HepG2 (cell line): ENCODE measurements around the gene E2F1. TPM values are rescaled to one million over a fixed set of nuclear protein-coding genes. Genes with fewer than 3 reads are reported as not detected.
A peak's percentile ranks its signal among the peaks of the same experiment; 100 is the strongest.

Experiments used
- CAMTA2 ChIP-seq: sonication (generic); formaldehyde crosslinking; IDR thresholded peaks from 2 replicates; pipeline ENCODE4 v1.4.0; 2020; ENCODE audit warnings: mild to moderate bottlenecking, missing genetic modification reagents, borderline replicate concordance
- HNRNPUL1 ChIP-seq: fragments of 200-400 bp; formaldehyde crosslinking; IDR thresholded peaks from 2 replicates; pipeline ENCODE4 v1.6.1; 2017; ENCODE audit warnings: low read depth, mild to moderate bottlenecking, low read length, moderate library complexity
- HOXD1 ChIP-seq: sonication (generic); formaldehyde crosslinking; IDR thresholded peaks from 2 replicates; pipeline ENCODE4 v1.5.0; 2020; ENCODE audit warnings: missing genetic modification reagents
- NFKB2 ChIP-seq: sonication (generic); formaldehyde crosslinking; IDR thresholded peaks from 2 replicates; pipeline ENCODE4 v1.4.0; 2020; ENCODE audit warnings: missing genetic modification reagents, borderline replicate concordance
- PTBP1 ChIP-seq: fragments of 200-400 bp; formaldehyde crosslinking; IDR thresholded peaks from 2 replicates; pipeline ENCODE4 v1.6.1; 2018; ENCODE audit warnings: low read length, low read depth; ENCODE audit not compliant: poor library complexity, severe bottlenecking
- RFXAP ChIP-seq: sonication (generic); formaldehyde crosslinking; IDR thresholded peaks from 2 replicates; pipeline ENCODE4 v1.4.0; 2020; ENCODE audit warnings: missing genetic modification reagents, borderline replicate concordance
- SP140L ChIP-seq: sonication (generic); formaldehyde crosslinking; IDR thresholded peaks from 2 replicates; pipeline ENCODE4 v1.4.0; 2020; ENCODE audit warnings: missing genetic modification reagents, borderline replicate concordance
- TEAD3 ChIP-seq: optimal IDR thresholded peaks from 2 replicates; pipeline ENCODE3; 2016; ENCODE audit warnings: borderline replicate concordance
- XRCC5 ChIP-seq: fragments of 200-400 bp; formaldehyde crosslinking; optimal IDR thresholded peaks from 2 replicates; pipeline ENCODE3; 2017; ENCODE audit warnings: mild to moderate bottlenecking, low read length
- ZBTB20 ChIP-seq: sonication (generic); formaldehyde crosslinking; IDR thresholded peaks from 2 replicates; pipeline ENCODE4 v1.8.1; 2023; ENCODE audit warnings: missing genetic modification reagents, low read depth, mild to moderate bottlenecking, borderline replicate concordance
- ZFP41 ChIP-seq: sonication (generic); formaldehyde crosslinking; IDR thresholded peaks from 2 replicates; pipeline ENCODE4 v1.4.0; 2020; ENCODE audit warnings: mild to moderate bottlenecking, missing genetic modification reagents, borderline replicate concordance
- ZNF224 ChIP-seq: sonication (generic); formaldehyde crosslinking; IDR thresholded peaks from 2 replicates; pipeline ENCODE4 v1.5.0; 2020; ENCODE audit warnings: mild to moderate bottlenecking, missing genetic modification reagents
- ZNF234 ChIP-seq: sonication (generic); formaldehyde crosslinking; conservative IDR thresholded peaks from 2 replicates; pipeline ENCODE4 v1.5.1; 2020; ENCODE audit warnings: mild to moderate bottlenecking, missing genetic modification reagents
- ZNF562 ChIP-seq: sonication (generic); formaldehyde crosslinking; IDR thresholded peaks from 2 replicates; pipeline ENCODE4 v1.8.0; 2022; ENCODE audit warnings: missing genetic modification reagents, borderline replicate concordance
- ZNF564 ChIP-seq: sonication (generic); formaldehyde crosslinking; IDR thresholded peaks from 2 replicates; pipeline ENCODE4 v1.8.1; 2023; ENCODE audit warnings: mild to moderate bottlenecking, missing genetic modification reagents
- ZNF629 ChIP-seq: sonication (generic); formaldehyde crosslinking; conservative IDR thresholded peaks from 2 replicates; pipeline ENCODE4 v1.5.0; 2020; ENCODE audit warnings: missing genetic modification reagents
- polyA plus RNA-seq, 8 experiments: library from polyadenylated mRNA; depleted of rRNA in 3 of 8; stranded (reverse) in 7 of 8; unstranded in 1 of 8; fragments of >200 nt; fragmentation: Illumina TruSeq in 4 of 8; extraction: Trizol in 4 of 8; gene quantifications; 2 replicates each; pipeline versions ENCODE4 v1.2.1 to v1.2.3, GENCODE V29; 2011 to 2016; ENCODE audit warnings: low read depth in 4 of 8, missing spikeins in 1 of 8, mixed read lengths in 1 of 8; ENCODE audit not compliant: insufficient read depth in 1 of 8
- total RNA-seq, 5 experiments: library from RNA; depleted of rRNA; stranded (reverse); fragments of >200 nt; fragmentation: Illumina TruSeq; extraction: Trizol; gene quantifications; 2 replicates each; pipeline ENCODE4 v1.2.3, GENCODE V29; 2016; ENCODE audit warnings: low read depth in 1 of 5
- TF ChIP-seq, protein P1 (sequence below): sonication (generic); formaldehyde crosslinking; IDR thresholded peaks from 2 replicates; pipeline ENCODE4 v1.4.0; 2020; ENCODE audit warnings: low read depth, missing genetic modification reagents
- TF ChIP-seq, protein P2 (sequence below): sonication (generic); formaldehyde crosslinking; conservative IDR thresholded peaks from 2 replicates; pipeline ENCODE4 v1.4.0; 2020; ENCODE audit warnings: mild to moderate bottlenecking, missing genetic modification reagents, moderate library complexity
- TF ChIP-seq, protein P3 (sequence below): sonication (generic); formaldehyde crosslinking; IDR thresholded peaks from 2 replicates; pipeline ENCODE4 v1.8.0; 2022; ENCODE audit warnings: missing genetic modification reagents, low read depth, mild to moderate bottlenecking, borderline replicate concordance
- TF ChIP-seq, protein P4 (sequence below): sonication (generic); formaldehyde crosslinking; IDR thresholded peaks from 2 replicates; pipeline ENCODE4 v1.4.0; 2020; ENCODE audit warnings: mild to moderate bottlenecking, low read depth, missing genetic modification reagents

The E2F1 gene
- total and polyA plus RNA-seq, 2 of the 13 experiments (the other 11 are each of a cell fraction or from before 2014, with no cell fraction given) = 25.5 to 39.4 TPM

DNA sequence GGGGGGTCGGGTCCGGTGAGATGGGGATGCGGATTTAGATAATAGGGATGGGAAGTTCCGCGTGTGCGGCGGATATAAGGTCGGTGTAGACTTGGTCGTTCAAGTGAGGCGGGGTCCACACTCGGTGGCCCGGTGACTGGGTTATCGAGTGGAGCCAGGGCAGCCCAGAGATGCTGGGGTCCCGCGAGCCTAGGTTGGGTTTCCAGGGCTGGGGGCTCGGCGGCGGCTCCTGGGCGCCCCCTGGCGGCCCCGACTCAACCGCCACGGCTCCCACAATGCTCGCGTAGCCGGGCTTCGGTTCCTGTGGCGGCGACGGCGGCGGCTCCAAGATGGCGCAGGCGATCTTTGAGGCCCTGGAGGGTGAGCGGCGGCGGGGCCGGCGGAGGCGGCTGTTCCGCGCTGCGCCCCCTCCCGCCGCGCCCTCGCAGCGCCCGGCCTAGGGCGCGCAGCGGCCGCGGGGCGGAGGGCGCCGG lies 45.5 kb upstream of the E2F1 start, which contains the start of gene ZNF341 (continued):
- TF ChIP-seq, protein P1, sequence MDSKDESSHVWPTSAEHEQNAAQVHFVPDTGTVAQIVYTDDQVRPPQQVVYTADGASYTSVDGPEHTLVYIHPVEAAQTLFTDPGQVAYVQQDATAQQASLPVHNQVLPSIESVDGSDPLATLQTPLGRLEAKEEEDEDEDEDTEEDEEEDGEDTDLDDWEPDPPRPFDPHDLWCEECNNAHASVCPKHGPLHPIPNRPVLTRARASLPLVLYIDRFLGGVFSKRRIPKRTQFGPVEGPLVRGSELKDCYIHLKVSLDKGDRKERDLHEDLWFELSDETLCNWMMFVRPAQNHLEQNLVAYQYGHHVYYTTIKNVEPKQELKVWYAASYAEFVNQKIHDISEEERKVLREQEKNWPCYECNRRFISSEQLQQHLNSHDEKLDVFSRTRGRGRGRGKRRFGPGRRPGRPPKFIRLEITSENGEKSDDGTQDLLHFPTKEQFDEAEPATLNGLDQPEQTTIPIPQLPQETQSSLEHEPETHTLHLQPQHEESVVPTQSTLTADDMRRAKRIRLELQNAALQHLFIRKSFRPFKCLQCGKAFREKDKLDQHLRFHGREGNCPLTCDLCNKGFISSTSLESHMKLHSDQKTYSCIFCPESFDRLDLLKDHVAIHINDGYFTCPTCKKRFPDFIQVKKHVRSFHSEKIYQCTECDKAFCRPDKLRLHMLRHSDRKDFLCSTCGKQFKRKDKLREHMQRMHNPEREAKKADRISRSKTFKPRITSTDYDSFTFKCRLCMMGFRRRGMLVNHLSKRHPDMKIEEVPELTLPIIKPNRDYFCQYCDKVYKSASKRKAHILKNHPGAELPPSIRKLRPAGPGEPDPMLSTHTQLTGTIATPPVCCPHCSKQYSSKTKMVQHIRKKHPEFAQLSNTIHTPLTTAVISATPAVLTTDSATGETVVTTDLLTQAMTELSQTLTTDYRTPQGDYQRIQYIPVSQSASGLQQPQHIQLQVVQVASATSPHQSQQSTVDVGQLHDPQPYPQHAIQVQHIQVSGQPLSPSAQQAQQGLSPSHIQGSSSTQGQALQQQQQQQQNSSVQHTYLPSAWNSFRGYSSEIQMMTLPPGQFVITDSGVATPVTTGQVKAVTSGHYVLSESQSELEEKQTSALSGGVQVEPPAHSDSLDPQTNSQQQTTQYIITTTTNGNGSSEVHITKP (CRISPR knock-in tag) = 0 out of 2 replicates have a peak, but pooled peaks have one; percentile 31
- 0 out of 2 replicates have a peak, but pooled peaks have one; percentile 74 for TF ChIP-seq HNRNPUL1
- TF ChIP-seq, protein P2, sequence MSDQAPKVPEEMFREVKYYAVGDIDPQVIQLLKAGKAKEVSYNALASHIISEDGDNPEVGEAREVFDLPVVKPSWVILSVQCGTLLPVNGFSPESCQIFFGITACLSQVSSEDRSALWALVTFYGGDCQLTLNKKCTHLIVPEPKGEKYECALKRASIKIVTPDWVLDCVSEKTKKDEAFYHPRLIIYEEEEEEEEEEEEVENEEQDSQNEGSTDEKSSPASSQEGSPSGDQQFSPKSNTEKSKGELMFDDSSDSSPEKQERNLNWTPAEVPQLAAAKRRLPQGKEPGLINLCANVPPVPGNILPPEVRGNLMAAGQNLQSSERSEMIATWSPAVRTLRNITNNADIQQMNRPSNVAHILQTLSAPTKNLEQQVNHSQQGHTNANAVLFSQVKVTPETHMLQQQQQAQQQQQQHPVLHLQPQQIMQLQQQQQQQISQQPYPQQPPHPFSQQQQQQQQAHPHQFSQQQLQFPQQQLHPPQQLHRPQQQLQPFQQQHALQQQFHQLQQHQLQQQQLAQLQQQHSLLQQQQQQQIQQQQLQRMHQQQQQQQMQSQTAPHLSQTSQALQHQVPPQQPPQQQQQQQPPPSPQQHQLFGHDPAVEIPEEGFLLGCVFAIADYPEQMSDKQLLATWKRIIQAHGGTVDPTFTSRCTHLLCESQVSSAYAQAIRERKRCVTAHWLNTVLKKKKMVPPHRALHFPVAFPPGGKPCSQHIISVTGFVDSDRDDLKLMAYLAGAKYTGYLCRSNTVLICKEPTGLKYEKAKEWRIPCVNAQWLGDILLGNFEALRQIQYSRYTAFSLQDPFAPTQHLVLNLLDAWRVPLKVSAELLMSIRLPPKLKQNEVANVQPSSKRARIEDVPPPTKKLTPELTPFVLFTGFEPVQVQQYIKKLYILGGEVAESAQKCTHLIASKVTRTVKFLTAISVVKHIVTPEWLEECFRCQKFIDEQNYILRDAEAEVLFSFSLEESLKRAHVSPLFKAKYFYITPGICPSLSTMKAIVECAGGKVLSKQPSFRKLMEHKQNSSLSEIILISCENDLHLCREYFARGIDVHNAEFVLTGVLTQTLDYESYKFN (CRISPR knock-in tag) = no peak
- TF ChIP-seq HOXD1 = peak; percentile 19; the same call in 1 of the 2 replicates
- no peak for TF ChIP-seq ZNF562
- TF ChIP-seq ZNF224 (CRISPR knock-in tag) = peak; percentile 69; the same call in 1 of the 2 replicates
- no peak for TF ChIP-seq ZFP41
- TF ChIP-seq ZNF564 (CRISPR knock-in tag) = no peak; the same call in 1 of the 2 replicates
- TF ChIP-seq, protein P3, sequence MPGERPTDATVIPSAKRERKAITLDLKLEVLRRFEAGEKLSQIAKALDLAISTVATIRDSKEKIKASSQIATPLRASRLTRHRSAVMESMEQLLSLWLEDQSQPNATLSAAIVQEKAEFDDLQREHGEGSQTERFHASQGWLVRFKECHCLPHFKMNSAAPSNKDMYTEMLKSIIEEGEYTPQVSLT = peak; percentile 47; the same call in 1 of the 2 replicates
- TF ChIP-seq, protein P4, sequence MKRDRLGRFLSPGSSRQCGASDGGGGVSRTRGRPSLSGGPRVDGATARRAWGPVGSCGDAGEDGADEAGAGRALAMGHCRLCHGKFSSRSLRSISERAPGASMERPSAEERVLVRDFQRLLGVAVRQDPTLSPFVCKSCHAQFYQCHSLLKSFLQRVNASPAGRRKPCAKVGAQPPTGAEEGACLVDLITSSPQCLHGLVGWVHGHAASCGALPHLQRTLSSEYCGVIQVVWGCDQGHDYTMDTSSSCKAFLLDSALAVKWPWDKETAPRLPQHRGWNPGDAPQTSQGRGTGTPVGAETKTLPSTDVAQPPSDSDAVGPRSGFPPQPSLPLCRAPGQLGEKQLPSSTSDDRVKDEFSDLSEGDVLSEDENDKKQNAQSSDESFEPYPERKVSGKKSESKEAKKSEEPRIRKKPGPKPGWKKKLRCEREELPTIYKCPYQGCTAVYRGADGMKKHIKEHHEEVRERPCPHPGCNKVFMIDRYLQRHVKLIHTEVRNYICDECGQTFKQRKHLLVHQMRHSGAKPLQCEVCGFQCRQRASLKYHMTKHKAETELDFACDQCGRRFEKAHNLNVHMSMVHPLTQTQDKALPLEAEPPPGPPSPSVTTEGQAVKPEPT (CRISPR knock-in tag) = no peak
- no peak for TF ChIP-seq ZNF629
- peak; percentile 93 for TF ChIP-seq XRCC5
- no peak; the same call in 1 of the 2 replicates for TF ChIP-seq RFXAP (CRISPR knock-in tag)
- TF ChIP-seq CAMTA2 (CRISPR knock-in tag) = no peak
- TF ChIP-seq ZNF234 (CRISPR knock-in tag) = 0 out of 2 replicates have a peak, but pooled peaks have one; percentile 25
- peak; percentile 65 for TF ChIP-seq TEAD3 (CRISPR knock-in tag)
- TF ChIP-seq ZBTB20 = no peak
- TF ChIP-seq SP140L (CRISPR knock-in tag) = peak; percentile 11; the same call in 1 of the 2 replicates
- no peak for TF ChIP-seq PTBP1
- peak; percentile 88 for TF ChIP-seq NFKB2 (CRISPR knock-in tag)
